MCF 10A (cell line): Measurements from ENCODE around the gene RBM15B. TPM values are rescaled to one million over a fixed set of nuclear protein-coding genes. Genes with fewer than 3 reads are reported as not detected.
A peak's percentile ranks its signal among the peaks of the same experiment; 100 is the strongest.

Experiments used
- BruUV-seq: library from RNA; stranded (reverse); fragments of 400-500 nt; replicated peaks from 2 replicates; lab custom pipeline; 2021; lab: Mats Ljungman, UMichigan
- CTCF ChIA-PET: fragments of 300-600 bp; sonication (Branson Sonifier 250); formaldehyde crosslinking; extraction: SDS; loops from one replicate; lab custom pipeline; 2021; ENCODE audit warnings: antibody characterized with exemption, inconsistent platforms; lab: Yijun Ruan, JAX
- POLR2A ChIA-PET: fragments of 300-600, 350-650 bp; sonication (Branson Sonifier 250); formaldehyde crosslinking; extraction: SDS; loops from one replicate; lab custom pipeline; 2020; ENCODE audit warnings: antibody characterized with exemption, inconsistent platforms; lab: Yijun Ruan, JAX
- DNase-seq: peaks from one replicate; pipeline ENCODE4 v3.0.0-alpha.2; 2018; ENCODE audit not compliant: unreplicated experiment
- H3K27ac Mint-ChIP-seq: one replicate; pipeline ENCODE4 v1.8.0; 2022; ENCODE audit warnings: mild to moderate bottlenecking, low read depth, mixed read lengths; ENCODE audit not compliant: unreplicated experiment
- H3K27me3 Mint-ChIP-seq: one replicate; pipeline ENCODE4 v1.8.0; 2022; ENCODE audit warnings: mixed read lengths; ENCODE audit not compliant: insufficient read depth, unreplicated experiment
- H3K36me3 Mint-ChIP-seq: one replicate; pipeline ENCODE4 v1.8.0; 2022; ENCODE audit warnings: mild to moderate bottlenecking, moderate library complexity, mixed read lengths; ENCODE audit not compliant: insufficient read depth, unreplicated experiment
- H3K4me1 Mint-ChIP-seq: one replicate; pipeline ENCODE4 v1.8.0; 2022; ENCODE audit warnings: mixed read lengths; ENCODE audit not compliant: insufficient read depth, unreplicated experiment
- H3K4me3 Mint-ChIP-seq: one replicate; pipeline ENCODE4 v1.8.0; 2022; ENCODE audit warnings: mild to moderate bottlenecking, moderate library complexity, mixed read lengths; ENCODE audit not compliant: unreplicated experiment
- H3K9me3 Mint-ChIP-seq: one replicate; pipeline ENCODE4 v1.8.0; 2022; ENCODE audit warnings: mixed read lengths; ENCODE audit not compliant: unreplicated experiment
- intact Hi-C: fragments of 100-400 bp; cut with micrococcal nuclease; formaldehyde crosslinking; loops from 2 replicates; pipeline ENCODE4 v1.14.1; 2022
- total RNA-seq: library from RNA; stranded (reverse); gene quantifications from 2 replicates; pipeline ENCODE4 v1.2.3, GENCODE V29; 2022
- TF ChIP-seq, protein P1 (sequence below): fragments of 200-600 bp; IDR thresholded peaks from one replicate; pipeline ENCODE4 v1.8.0; 2022; ENCODE audit warnings: antibody characterized with exemption, mild to moderate bottlenecking; ENCODE audit not compliant: unreplicated experiment

Gene RBM15B
- total RNA-seq, 1 experiment from 2014 or later: 33.6 TPM

DNA sequence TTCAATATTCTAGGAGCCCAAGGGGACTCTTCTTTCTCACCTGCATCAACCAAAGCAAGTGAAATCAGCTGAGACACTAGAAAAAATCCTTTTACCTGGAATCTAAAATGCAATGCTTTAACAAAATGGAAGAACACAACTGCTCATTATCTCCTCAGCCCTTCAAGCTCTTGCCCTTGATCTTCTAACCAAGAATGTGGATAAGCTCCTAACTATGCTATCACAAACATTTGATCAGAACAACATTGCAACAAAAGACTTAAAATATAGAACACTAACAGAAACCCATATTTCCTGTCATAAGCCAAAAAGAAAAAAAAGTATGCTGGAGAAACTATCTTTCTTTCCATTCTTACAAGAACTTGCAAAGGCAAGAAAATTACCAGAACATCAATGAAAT is 12.6 kb downstream of the RBM15B start:
- CTCF ChIA-PET: interaction anchor here (0.6 to 2.4 kb wide), 4 partner anchors 12 to 789 kb away, joined by 3 to 9 read pairs (median 4); partner anchors contain the start of gene RBM15B

GRCh38 chr3:51408021-51408420 is 16.9 kb downstream of the RBM15B start:
- intact Hi-C loops: no loop called here
- ChIA-PET POLR2A (interaction anchor here (0.7 to 1.2 kb wide), 2 partner anchors 11 to 92 kb away, joined by 3 read pairs; partner anchors contain the start of gene DCAF1), CTCF (interaction anchor here (0.6 to 0.8 kb wide), 2 partner anchors 18 to 26 kb away, joined by 3 to 4 read pairs; no protein-coding TSS in a partner anchor)
- no peak for DNase-seq
- TF ChIP-seq, protein P1, sequence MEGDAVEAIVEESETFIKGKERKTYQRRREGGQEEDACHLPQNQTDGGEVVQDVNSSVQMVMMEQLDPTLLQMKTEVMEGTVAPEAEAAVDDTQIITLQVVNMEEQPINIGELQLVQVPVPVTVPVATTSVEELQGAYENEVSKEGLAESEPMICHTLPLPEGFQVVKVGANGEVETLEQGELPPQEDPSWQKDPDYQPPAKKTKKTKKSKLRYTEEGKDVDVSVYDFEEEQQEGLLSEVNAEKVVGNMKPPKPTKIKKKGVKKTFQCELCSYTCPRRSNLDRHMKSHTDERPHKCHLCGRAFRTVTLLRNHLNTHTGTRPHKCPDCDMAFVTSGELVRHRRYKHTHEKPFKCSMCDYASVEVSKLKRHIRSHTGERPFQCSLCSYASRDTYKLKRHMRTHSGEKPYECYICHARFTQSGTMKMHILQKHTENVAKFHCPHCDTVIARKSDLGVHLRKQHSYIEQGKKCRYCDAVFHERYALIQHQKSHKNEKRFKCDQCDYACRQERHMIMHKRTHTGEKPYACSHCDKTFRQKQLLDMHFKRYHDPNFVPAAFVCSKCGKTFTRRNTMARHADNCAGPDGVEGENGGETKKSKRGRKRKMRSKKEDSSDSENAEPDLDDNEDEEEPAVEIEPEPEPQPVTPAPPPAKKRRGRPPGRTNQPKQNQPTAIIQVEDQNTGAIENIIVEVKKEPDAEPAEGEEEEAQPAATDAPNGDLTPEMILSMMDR: no peak
- Mint-ChIP-seq H3K9me3 (no peaks in the 10 kb centered on the region), H3K4me1 (no peaks in the 10 kb centered on the region), H3K27me3 (no peaks in the 10 kb centered on the region), H3K27ac (no peak overlapping the region), H3K36me3 (peaks cover 74% of the 10 kb centered on the region), H3K4me3 (no peak overlapping the region)
- no TSS peak for BruUV-seq

More for the DNA sequence above, 12.6 kb downstream of the RBM15B start:
- BruUV-seq: no TSS peak
- no peak for DNase-seq
- Mint-ChIP-seq H3K27ac (no peak overlapping the region), H3K4me1 (no peaks in the 10 kb centered on the region), H3K27me3 (no peaks in the 10 kb centered on the region), H3K4me3 (no peak overlapping the region), H3K9me3 (no peaks in the 10 kb centered on the region), H3K36me3 (peaks cover 52% of the 10 kb centered on the region)
- TF ChIP-seq, protein P1: no peak
- POLR2A ChIA-PET: no interaction called here
- intact Hi-C loops: no loop called here

GRCh38 chr3:51408813-51409212 is 17.7 kb downstream of the RBM15B start:
- no TSS peak for BruUV-seq
- Mint-ChIP-seq H3K27ac (peak overlapping the region; percentile 43), H3K4me1 (no peaks in the 10 kb centered on the region), H3K4me3 (no peak overlapping the region), H3K36me3 (peaks cover 74% of the 10 kb centered on the region), H3K27me3 (no peaks in the 10 kb centered on the region), H3K9me3 (no peaks in the 10 kb centered on the region)
- DNase-seq: no peak
- TF ChIP-seq, protein P1: no peak
- ChIA-PET CTCF (interaction anchor here (0.6 to 2.0 kb wide), 2 partner anchors 793 to 1791 kb away, joined by 3 to 5 read pairs; no protein-coding TSS in a partner anchor), POLR2A (no interaction called here)
- intact Hi-C loops: no loop called here

DNA sequence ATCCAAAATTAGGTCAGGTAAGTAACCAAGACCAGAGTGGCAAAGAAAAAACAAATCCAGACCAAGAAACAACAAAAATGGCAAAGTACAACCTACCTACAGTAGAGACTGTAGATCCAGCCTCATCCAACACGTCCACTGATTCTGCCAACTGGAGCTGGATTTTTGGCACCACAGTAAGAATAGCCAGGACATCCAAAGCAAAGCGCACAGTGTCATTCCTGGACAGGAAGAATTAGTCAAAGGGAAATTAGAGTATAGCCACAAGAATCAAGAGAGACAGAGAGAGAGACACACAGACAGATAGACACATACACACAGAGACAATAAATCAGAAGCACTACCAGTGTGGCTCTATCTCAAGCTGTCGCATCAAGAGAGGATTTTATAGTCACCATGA is 31.1 kb downstream of the RBM15B start:
- POLR2A ChIA-PET: no interaction called here
- TF ChIP-seq, protein P1: no peak
- Mint-ChIP-seq H3K27ac (peak overlapping the region; percentile 11), H3K27me3 (no peaks in the 10 kb centered on the region), H3K4me1 (no peaks in the 10 kb centered on the region), H3K4me3 (no peak overlapping the region), H3K9me3 (no peaks in the 10 kb centered on the region), H3K36me3 (peaks cover 82% of the 10 kb centered on the region)
- intact Hi-C loops: no loop called here
- no TSS peak for BruUV-seq
- CTCF ChIA-PET: interaction anchor here (0.6 to 1.6 kb wide), 4 partner anchors 12 to 1693 kb away, joined by 3 to 8 read pairs (median 3); no protein-coding TSS in a partner anchor
- no peak for DNase-seq
